ENCODE measurements around the gene C1QTNF8. TPM values are rescaled to one million over a fixed set of nuclear protein-coding genes. Genes with fewer than 3 reads are reported as not detected.
A peak's percentile ranks its signal among the peaks of the same experiment; 100 is the strongest.

The C1QTNF8 gene
- total RNA-seq, 1 donor from 2014 or later = not detected

GRCh38 chr16:1075546-1075945, 20.5 kb downstream of the C1QTNF8 start:
- Histone ChIP-seq H3K4me1 (peaks cover 1% of the 10 kb centered on the region), H3K36me3 (no peaks in the 10 kb centered on the region), H3K4me3 (no peak overlapping the region), H3K27me3 (ENCODE audit: low read depth) (peaks cover 91% of the 10 kb centered on the region), H3K9me3 (replicated peaks) (no peaks in the 10 kb centered on the region), H3K27ac (replicated peaks) (no peak overlapping the region)
- intact Hi-C loops (cut with micrococcal nuclease) = no loop called here
- TF ChIP-seq CTCF (IDR thresholded peaks at IDR 0.05; ENCODE audit: borderline replicate concordance) = no peak
- no peak for DNase-seq

GRCh38 chr16:1074379-1074649, 21.7 kb downstream of the C1QTNF8 start:
- H3K36me3 ChIP-seq = no peaks in the 10 kb centered on the region
- peaks cover 6% of the 10 kb centered on the region for H3K4me1 ChIP-seq
- H3K27me3 ChIP-seq (ENCODE audit: low read depth) = peaks cover 91% of the 10 kb centered on the region
- no peak for TF ChIP-seq CTCF (IDR thresholded peaks at IDR 0.05; ENCODE audit: borderline replicate concordance)
- intact Hi-C loops (cut with micrococcal nuclease) = no loop called here
- no peak for DNase-seq
- H3K27ac ChIP-seq (replicated peaks) = peak overlapping the region; percentile 83
- H3K4me3 ChIP-seq = peak overlapping the region; percentile 50
- no peaks in the 10 kb centered on the region for H3K9me3 ChIP-seq (replicated peaks)

- TF ChIP-seq CTCF (IDR thresholded peaks at IDR 0.05; ENCODE audit: borderline replicate concordance) = peak; percentile 52
- peaks cover 91% of the 10 kb centered on the region for H3K27me3 ChIP-seq (ENCODE audit: low read depth)
Measured at GRCh38 chr16:1073566-1074378, 22.3 kb downstream of the C1QTNF8 start.

GRCh38 chr16:1073262-1073558, 22.8 kb downstream of the C1QTNF8 start:
- TF ChIP-seq CTCF (IDR thresholded peaks at IDR 0.05; ENCODE audit: borderline replicate concordance) = no peak
- Histone ChIP-seq H3K4me1 (peaks cover 6% of the 10 kb centered on the region), H3K36me3 (no peaks in the 10 kb centered on the region), H3K4me3 (peak overlapping the region; percentile 57), H3K27ac (replicated peaks) (peak overlapping the region; percentile 83), H3K9me3 (replicated peaks) (no peaks in the 10 kb centered on the region), H3K27me3 (ENCODE audit: low read depth) (peaks cover 91% of the 10 kb centered on the region)
- intact Hi-C loops (cut with micrococcal nuclease) = no loop called here
- no peak for DNase-seq

More at GRCh38 chr16:1073566-1074378, 22.3 kb downstream of the C1QTNF8 start:
- peak overlapping the region; percentile 57 for H3K4me3 ChIP-seq
- H3K27ac ChIP-seq (replicated peaks) = peak overlapping the region; percentile 83
- H3K9me3 ChIP-seq (replicated peaks) = no peaks in the 10 kb centered on the region
- DNase-seq = no peak
- H3K36me3 ChIP-seq = no peaks in the 10 kb centered on the region
- intact Hi-C loops (cut with micrococcal nuclease) = no loop called here
- H3K4me1 ChIP-seq = peaks cover 6% of the 10 kb centered on the region

- intact Hi-C loops (cut with micrococcal nuclease) = no loop called here
- Histone ChIP-seq H3K27me3 (ENCODE audit: low read depth) (peaks cover 91% of the 10 kb centered on the region), H3K27ac (replicated peaks) (peak within 1 kb of the TSS; percentile 83), H3K36me3 (no peaks in the 10 kb centered on the region), H3K4me1 (peaks cover 6% of the 10 kb centered on the region), H3K4me3 (peak within 1 kb of the TSS; percentile 57), H3K9me3 (replicated peaks) (no peaks in the 10 kb centered on the region)
- no peak for DNase-seq
- no peak for TF ChIP-seq CTCF (IDR thresholded peaks at IDR 0.05; ENCODE audit: borderline replicate concordance)
Measured at GRCh38 chr16:1072526-1073261, 23.4 kb downstream of the C1QTNF8 start, which contains the start of gene SSTR5. TSS of gene SSTR5 (plus strand) at chr16:1072747. CDS start at chr16:1078869, 6,122 bp downstream.

Data from left ventricle myocardium inferior (tissue), 1 donor.